Measurements from ENCODE around the gene CLDN34. TPM values are rescaled to one million over a fixed set of nuclear protein-coding genes. Genes with fewer than 3 reads are reported as not detected.
A peak's percentile ranks its signal among the peaks of the same experiment; 100 is the strongest.

The CLDN34 gene, protein sequence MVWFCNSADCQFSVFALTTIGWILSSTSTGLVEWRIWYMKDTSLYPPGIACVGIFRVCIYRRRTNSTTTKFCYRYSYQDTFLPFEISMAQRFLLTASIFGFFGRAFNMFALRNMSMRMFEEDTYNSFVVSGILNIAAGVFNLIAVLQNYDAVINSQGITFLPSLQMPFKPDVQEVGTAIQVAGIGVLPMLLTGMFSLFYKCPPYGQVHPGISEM
- polyA plus RNA-seq (2014; cell fraction: cytosol; rRNA removed) = not detected in 2 replicates
- not detected in 2 replicates for polyA plus RNA-seq (2014; cell fraction: nucleus; rRNA removed)

GRCh38 chrX:9966775-9967408, at the start of gene CLDN34:
TSS of gene CLDN34 (plus strand) at chrX:9967358. CDS start at chrX:9967358, 0 bp downstream.
- no peak for DNase-seq (ENCODE audit: low spot score)

- no peak for DNase-seq (ENCODE audit: low spot score)
Observed at GRCh38 chrX:9917861-9918260, 49.3 kb upstream of the CLDN34 start.

DNA sequence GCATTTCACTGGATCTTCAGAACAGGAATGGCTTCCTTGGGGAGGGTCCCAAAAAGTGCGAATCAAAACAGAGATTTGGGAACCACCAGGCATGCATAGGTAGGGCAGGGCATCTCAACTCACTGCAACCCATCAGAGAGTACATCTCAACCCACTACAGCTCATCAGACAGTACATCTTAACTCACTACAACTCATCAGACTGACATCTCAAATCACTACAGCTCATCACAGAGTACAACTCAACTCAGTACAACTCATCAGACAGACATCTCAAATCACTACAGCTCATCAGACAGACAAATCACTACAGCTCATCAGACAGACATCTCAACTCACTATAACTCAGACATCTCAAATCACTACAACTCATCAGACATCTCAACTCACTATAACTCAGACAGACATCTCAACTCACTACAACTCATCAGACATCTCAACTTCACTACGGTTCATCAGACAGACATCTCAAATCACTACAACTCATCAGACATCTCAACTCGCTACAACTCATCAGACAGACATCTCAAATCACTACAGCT, 47.5 kb upstream of the CLDN34 start:
- no peak for DNase-seq (ENCODE audit: low spot score)

GRCh38 chrX:9921407-9921806, 45.8 kb upstream of the CLDN34 start:
- DNase-seq (ENCODE audit: low spot score) = no peak

GRCh38 chrX:9923357-9923756, 43.8 kb upstream of the CLDN34 start:
- no peak for DNase-seq (ENCODE audit: low spot score)

DNA sequence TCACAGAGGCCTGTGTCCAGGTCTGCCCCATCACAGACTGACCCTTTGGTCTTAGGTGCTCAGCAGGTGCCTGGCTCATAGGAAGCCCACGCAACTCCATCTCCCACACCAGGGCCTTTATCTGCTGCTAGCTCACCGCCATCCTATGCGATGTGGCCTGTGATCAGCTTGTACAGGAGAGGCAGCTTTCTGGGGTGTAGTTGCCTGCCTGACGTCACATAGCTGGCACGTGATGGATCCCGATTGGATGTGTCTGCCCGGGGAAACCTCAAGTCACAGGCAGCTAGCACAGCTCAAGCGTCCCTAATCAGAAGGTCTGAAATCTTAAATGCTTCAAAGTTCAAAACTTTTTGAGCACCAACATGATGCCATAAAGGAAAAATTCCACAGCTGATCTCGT, 41.2 kb upstream of the CLDN34 start:
- DNase-seq (ENCODE audit: low spot score) = no peak

GRCh38 chrX:9927698-9928482, 39.3 kb upstream of the CLDN34 start:
- DNase-seq (ENCODE audit: low spot score) = peak; percentile 7

- no peak for DNase-seq (ENCODE audit: low spot score)
Observed at GRCh38 chrX:9935436-9935835, 31.7 kb upstream of the CLDN34 start.

GRCh38 chrX:9937761-9938160, 29.4 kb upstream of the CLDN34 start:
- no peak for DNase-seq (ENCODE audit: low spot score)

DNA sequence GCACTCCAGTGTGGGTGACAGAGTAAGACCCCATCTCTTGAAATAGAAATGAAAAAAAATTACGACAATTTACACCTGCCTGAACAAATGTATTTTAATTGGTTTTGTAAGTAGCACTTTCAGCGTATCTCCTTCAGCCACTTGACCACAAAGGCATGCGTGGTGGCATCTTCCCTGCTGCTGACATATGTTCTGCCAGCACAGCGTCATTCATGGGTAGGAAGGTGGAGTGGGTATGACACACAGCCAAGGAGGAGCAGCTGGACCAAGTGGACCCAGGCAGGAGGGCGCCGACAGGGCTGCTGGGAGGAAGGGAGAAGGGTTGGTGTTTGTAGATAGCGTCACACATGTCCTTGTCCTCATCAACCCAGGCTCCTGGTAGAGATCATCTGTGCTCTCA, 28.6 kb upstream of the CLDN34 start:
- no peak for DNase-seq (ENCODE audit: low spot score)

GRCh38 chrX:9940421-9940820, 26.7 kb upstream of the CLDN34 start:
- peak; percentile 2 for DNase-seq (ENCODE audit: low spot score)

GRCh38 chrX:9942086-9942485, 25.1 kb upstream of the CLDN34 start:
- no peak for DNase-seq (ENCODE audit: low spot score)

- no peak for DNase-seq (ENCODE audit: low spot score)
Observed at GRCh38 chrX:9943420-9943819, 23.7 kb upstream of the CLDN34 start.

- DNase-seq (ENCODE audit: low spot score) = no peak
Observed at GRCh38 chrX:9947131-9947794, 19.9 kb upstream of the CLDN34 start.

DNA sequence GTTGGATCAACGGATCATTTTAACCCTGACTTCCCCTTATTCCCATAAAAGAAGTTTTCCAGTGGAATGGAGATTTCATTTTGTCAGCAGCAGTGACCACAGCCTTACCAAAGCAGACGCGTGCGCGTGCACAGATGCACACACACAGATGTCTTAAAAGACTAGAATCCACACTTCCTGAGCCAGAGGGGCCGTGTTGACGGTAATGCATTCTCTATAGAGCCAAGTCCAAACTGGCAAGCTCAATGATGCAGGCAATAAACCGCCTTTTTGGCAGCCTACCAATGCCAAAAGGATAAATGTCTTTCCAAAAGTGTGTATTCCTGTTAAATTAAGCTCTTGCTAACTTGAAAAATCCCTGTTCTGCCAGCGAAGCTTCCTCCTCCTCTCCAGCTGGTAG, 18.8 kb upstream of the CLDN34 start:
- no peak for DNase-seq (ENCODE audit: low spot score)

DNA sequence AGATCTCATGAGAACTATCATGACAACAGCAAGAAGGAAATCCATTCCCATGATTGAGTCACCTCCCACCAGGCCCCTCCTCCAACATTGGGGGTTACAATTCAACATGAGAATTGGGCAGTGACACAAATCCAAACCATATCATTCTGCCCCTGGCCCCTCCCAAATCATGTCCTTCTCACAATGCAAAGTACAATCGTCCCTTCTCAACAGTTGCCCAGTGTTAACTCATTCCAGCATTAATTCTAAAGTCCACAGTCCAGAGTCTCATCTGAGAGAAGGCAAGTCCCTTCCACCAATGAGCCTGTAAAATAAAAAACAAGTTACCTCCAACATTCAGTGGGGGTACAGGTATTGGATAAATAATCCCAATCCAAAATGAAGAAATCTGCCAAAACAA, 14.9 kb upstream of the CLDN34 start:
- DNase-seq (ENCODE audit: low spot score) = no peak

DNA sequence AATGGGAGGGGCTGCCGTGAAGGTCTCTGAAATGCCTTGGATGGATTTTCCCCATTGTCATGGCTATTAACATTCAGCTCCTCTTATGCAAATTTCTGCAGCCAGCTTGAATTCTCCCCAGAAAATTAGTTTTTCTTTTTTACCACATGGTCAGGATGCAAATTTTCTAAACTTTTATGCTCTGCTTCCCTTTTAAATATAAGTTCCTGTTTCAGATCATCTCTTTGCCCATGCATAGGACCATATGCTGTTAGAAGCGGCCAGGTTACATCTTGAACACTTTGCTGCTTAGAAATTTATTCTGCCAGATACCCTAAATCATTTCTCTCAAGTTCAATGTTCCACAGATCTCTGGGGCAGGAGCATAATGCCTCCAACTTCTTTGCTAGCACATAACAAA, 13.8 kb upstream of the CLDN34 start:
- DNase-seq (ENCODE audit: low spot score) = no peak

DNA sequence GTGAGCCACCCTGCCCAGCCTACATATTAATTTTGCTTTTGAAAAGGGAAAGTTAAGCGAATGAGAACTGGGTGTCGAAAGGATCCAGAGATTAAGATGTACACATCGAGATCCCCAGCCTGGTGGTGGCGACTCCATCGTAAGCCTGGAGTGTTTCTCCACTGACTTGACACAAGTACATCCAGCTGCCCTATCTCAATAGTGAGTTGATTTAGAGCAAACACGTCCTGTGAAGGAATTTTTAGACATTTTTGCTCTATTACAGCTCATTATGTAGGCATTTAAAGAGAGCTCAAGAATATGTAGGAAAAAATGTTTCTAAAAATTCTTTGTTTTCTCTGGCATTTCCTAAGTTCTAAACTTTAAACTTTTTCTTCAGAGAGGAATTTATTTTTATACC, 11.7 kb upstream of the CLDN34 start:
- DNase-seq (ENCODE audit: low spot score) = no peak

GRCh38 chrX:9957743-9958142, 9.4 kb upstream of the CLDN34 start:
- no peak for DNase-seq (ENCODE audit: low spot score)

DNA sequence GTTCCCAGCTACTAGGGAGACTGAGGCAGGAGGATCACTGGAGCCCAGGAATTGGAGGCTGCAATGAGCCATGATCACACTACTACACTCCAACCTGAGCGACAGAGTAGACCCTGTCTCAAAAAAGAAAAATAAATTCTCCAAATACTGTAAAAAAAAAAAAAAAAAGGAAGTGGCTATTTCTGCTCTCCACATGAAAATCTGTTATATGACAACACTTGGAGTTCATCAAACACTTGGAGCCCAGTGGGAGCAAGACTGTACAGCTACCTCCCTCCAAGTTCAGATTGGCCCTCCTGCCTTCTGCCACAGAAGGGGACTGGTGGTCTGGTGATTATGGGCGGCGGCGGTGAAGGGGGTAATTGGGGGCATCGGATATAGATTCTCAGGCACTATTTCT, 9.0 kb upstream of the CLDN34 start:
- DNase-seq (ENCODE audit: low spot score) = no peak

GRCh38 chrX:9961750-9962149, 5.4 kb upstream of the CLDN34 start:
- no peak for DNase-seq (ENCODE audit: low spot score)

GRCh38 chrX:9977635-9978034, 10.5 kb downstream of the CLDN34 start:
- no peak for DNase-seq (ENCODE audit: low spot score)

Measured in SK-N-DZ (cell line).